Gastrocnemius medialis (tissue), 4 donors: ENCODE measurements around the gene CACNA1D.

Experiments used
- CTCF ChIP-seq, 5 experiments: fragments of 450-650 bp in 3 of 5; fragments of 200-600 bp in 2 of 5; sonication (generic) in 2 of 5; IDR thresholded peaks in 4 of 5; conservative IDR thresholded peaks in 1 of 5; 1 replicate in 4 of 5; 2 replicates in 1 of 5; pipeline ENCODE4 v1.5.1; 2016 to 2019; ENCODE audit warnings: antibody characterized with exemption in 5 of 5, mild to moderate bottlenecking in 3 of 5, moderate library complexity in 3 of 5
- POLR2A ChIP-seq, 2 donors: fragments of 450-650 bp; IDR thresholded peaks; one replicate each; pipeline ENCODE4 v1.6.1; 2017; ENCODE audit warnings: antibody characterized with exemption in 2 of 2, mild to moderate bottlenecking in 2 of 2, moderate library complexity in 2 of 2

DNA sequence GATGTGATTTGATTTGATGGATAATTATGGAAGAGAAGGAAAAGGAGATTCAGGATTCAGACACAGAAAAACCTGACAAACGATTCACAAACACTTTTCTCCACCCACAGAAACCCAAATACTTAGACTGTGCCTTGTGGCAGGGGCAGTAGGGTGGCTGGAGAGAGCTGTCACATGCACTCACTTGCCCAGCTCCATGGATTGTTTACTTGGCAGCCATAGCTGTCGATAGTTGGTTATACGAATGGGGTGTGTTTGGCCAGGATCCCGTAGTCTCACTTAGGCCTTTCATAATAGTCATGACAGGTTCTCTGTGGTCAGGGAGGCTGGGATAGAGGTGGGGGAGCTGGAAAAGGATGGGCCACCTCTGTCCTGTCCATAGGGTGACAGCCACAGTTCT lies 76.9 kb downstream of the CACNA1D start:
- TF ChIP-seq POLR2A (IDR thresholded peaks at IDR 0.05) (no peak), CTCF (IDR thresholded peaks at IDR 0.05 in 4 of 5, conservative IDR thresholded peaks at IDR 0.05 in 1 of 5) (no peak)
